Liver (tissue), 9 donors: ENCODE measurements around the gene REXO5. TPM values are rescaled to one million over a fixed set of nuclear protein-coding genes. Genes with fewer than 3 reads are reported as not detected.

ENCODE experiments used
- DNase-seq: peaks from one replicate; pipeline ENCODE4 v3.0.0-alpha.2; 2017; ENCODE audit warnings: low spot score
- H3K27ac ChIP-seq, 2 donors: one replicate each; pipeline ENCODE4 v1.7.0; 2013; ENCODE audit warnings: inconsistent platforms in 2 of 2, low read length in 2 of 2, control low read depth in 1 of 2, low read depth in 1 of 2, mild to moderate bottlenecking in 1 of 2
- H3K27me3 ChIP-seq, 4 donors: one replicate each; pipeline versions ENCODE4 v1.6.1 to v1.7.0; 2013; ENCODE audit warnings: low read length in 3 of 4, inconsistent platforms in 1 of 4, mild to moderate bottlenecking in 1 of 4, moderate library complexity in 1 of 4; ENCODE audit not compliant: control insufficient read depth in 4 of 4, insufficient read depth in 4 of 4
- H3K36me3 ChIP-seq, 4 donors: one replicate each; pipeline versions ENCODE4 v1.6.1 to v1.7.0; 2013; ENCODE audit warnings: low read length in 3 of 4, mild to moderate bottlenecking in 3 of 4, low read depth in 1 of 4, moderate library complexity in 1 of 4; ENCODE audit not compliant: control insufficient read depth in 4 of 4, insufficient read depth in 3 of 4
- H3K4me1 ChIP-seq, 4 donors: one replicate each; pipeline versions ENCODE4 v1.6.1 to v1.7.0; 2013; ENCODE audit warnings: low read length in 3 of 4, mild to moderate bottlenecking in 3 of 4, moderate library complexity in 1 of 4; ENCODE audit not compliant: control insufficient read depth in 4 of 4, insufficient read depth in 4 of 4
- H3K4me3 ChIP-seq, 3 donors: one replicate each; pipeline versions ENCODE4 v1.6.1 to v1.7.0; 2013; ENCODE audit warnings: low read length in 3 of 3, control low read depth in 1 of 3, low read depth in 1 of 3, mild to moderate bottlenecking in 1 of 3
- H3K9ac ChIP-seq, 2 donors: one replicate each; pipeline ENCODE4 v1.7.0; 2013; ENCODE audit warnings: low read length in 2 of 2, mild to moderate bottlenecking in 2 of 2, moderate library complexity in 2 of 2, control low read depth in 1 of 2, low read depth in 1 of 2
- H3K9me3 ChIP-seq, 4 donors: one replicate each; pipeline versions ENCODE4 v1.6.1 to v1.7.0; 2013; ENCODE audit warnings: low read length in 3 of 4; ENCODE audit not compliant: control insufficient read depth in 4 of 4
- ATF3 ChIP-seq: IDR thresholded peaks from 2 replicates; pipeline ENCODE4 v1.6.1; 2016; ENCODE audit warnings: antibody characterized with exemption
- CTCF ChIP-seq: fragments of 150-350 bp; IDR thresholded peaks from 2 replicates; pipeline ENCODE4 v1.5.1; 2017; ENCODE audit warnings: improper control_type of control experiment, low read depth, low read length; ENCODE audit not compliant: missing input control
- EGR1 ChIP-seq, 2 donors: IDR thresholded peaks; 2 replicates each; pipeline ENCODE4 v1.6.1; 2016 to 2018; ENCODE audit warnings: antibody characterized with exemption in 2 of 2, low read depth in 2 of 2
- FOXA1 ChIP-seq: IDR thresholded peaks from 2 replicates; pipeline ENCODE4 v1.6.1; 2016; ENCODE audit warnings: antibody characterized with exemption
- FOXA2 ChIP-seq: IDR thresholded peaks from 2 replicates; pipeline ENCODE4 v1.6.1; 2016; ENCODE audit warnings: antibody characterized with exemption
- GABPA ChIP-seq, 2 donors: IDR thresholded peaks in 1 of 2; conservative IDR thresholded peaks in 1 of 2; 2 replicates each; pipeline ENCODE4 v1.6.1; 2016; ENCODE audit warnings: antibody characterized with exemption in 2 of 2, mild to moderate bottlenecking in 1 of 2, moderate library complexity in 1 of 2
- HNF4A ChIP-seq, 2 donors: conservative IDR thresholded peaks; 2 replicates each; pipeline ENCODE4 v1.6.1; 2016; ENCODE audit warnings: antibody characterized with exemption in 2 of 2, mild to moderate bottlenecking in 2 of 2
- HNF4G ChIP-seq: IDR thresholded peaks from 2 replicates; pipeline ENCODE4 v1.6.1; 2016; ENCODE audit warnings: antibody characterized with exemption
- JUND ChIP-seq, 2 donors: IDR thresholded peaks; 2 replicates each; pipeline ENCODE4 v1.6.1; 2016; ENCODE audit warnings: antibody characterized with exemption in 2 of 2
- MAX ChIP-seq: IDR thresholded peaks from 2 replicates; pipeline ENCODE4 v1.6.1; 2016; ENCODE audit warnings: antibody characterized with exemption
- NR2F2 ChIP-seq: IDR thresholded peaks from 2 replicates; pipeline ENCODE4 v1.6.1; 2016; ENCODE audit warnings: antibody characterized with exemption
- RAD21 ChIP-seq, 2 donors: IDR thresholded peaks; 2 replicates each; pipeline ENCODE4 v1.6.1; 2016; ENCODE audit warnings: antibody characterized with exemption in 2 of 2, mild to moderate bottlenecking in 2 of 2
- REST ChIP-seq: IDR thresholded peaks from 2 replicates; pipeline ENCODE4 v1.6.1; 2016; ENCODE audit warnings: antibody characterized with exemption, mild to moderate bottlenecking
- RXRA ChIP-seq, 2 donors: IDR thresholded peaks; 2 replicates each; pipeline ENCODE4 v1.6.1; 2017 to 2018; ENCODE audit warnings: antibody characterized with exemption in 2 of 2, mild to moderate bottlenecking in 1 of 2
- SP1 ChIP-seq: IDR thresholded peaks from 2 replicates; pipeline ENCODE4 v1.6.1; 2018; ENCODE audit warnings: antibody characterized with exemption, mild to moderate bottlenecking
- TAF1 ChIP-seq: conservative IDR thresholded peaks from 2 replicates; pipeline ENCODE4 v1.6.1; 2016; ENCODE audit warnings: antibody characterized with exemption, mild to moderate bottlenecking
- YY1 ChIP-seq: IDR thresholded peaks from 2 replicates; pipeline ENCODE4 v1.6.1; 2016; ENCODE audit warnings: antibody characterized with exemption, mild to moderate bottlenecking
- ZBTB33 ChIP-seq: IDR thresholded peaks from 2 replicates; pipeline ENCODE4 v1.6.1; 2016; ENCODE audit warnings: antibody characterized with exemption
- WGBS: extraction: QIAGEN DNeasy Blood & Tissue Kit; methylation state at CpG from one replicate; pipeline ENCODE4 v1.1.7; 2013; 5-methylcytosine and 5-hydroxymethylcytosine counted together
- polyA plus RNA-seq, 2 donors: library from polyadenylated mRNA; stranded (reverse) in 1 of 2; unstranded in 1 of 2; fragments of 200-250 nt in 1 of 2; fragments of >200 nt in 1 of 2; fragmentation: Nextera tagmentation in 1 of 2; extraction: Ambion mirVana in 1 of 2; gene quantifications; one replicate each; pipeline versions ENCODE4 v1.2.1 to v1.2.3, GENCODE V29; 2013 to 2015
- total RNA-seq, 2 donors: library from RNA; depleted of rRNA; stranded (reverse); fragments of >200 nt; gene quantifications; one replicate each; pipeline ENCODE4 v1.2.3, GENCODE V29; 2014
- donor health status: healthy.
- donor health status: healthy.
- donor health status: healthy.
- donor health status: healthy.
- donor health status: healthy.

Gene REXO5
- total and polyA plus RNA-seq, 4 donors, result 0.83 to 10.6 (median 1.8) TPM

- whole genome bisulfite sequencing, result 94% methylated on average over 2 of the region's 2 CpGs
Measured at GRCh38 chr16:20857281-20857680, 51.0 kb downstream of the REXO5 start.

GRCh38 chr16:20859229-20859628, 52.9 kb downstream of the REXO5 start:
- DNase-seq, result no peak
- 97% methylated on average over 3 of the region's 3 CpGs for WGBS
- no peak for TF ChIP-seq RAD21 (IDR thresholded peaks at IDR 0.05)
- Histone ChIP-seq H3K4me1 (peaks cover 3 to 6% (median 3%) of the 10 kb centered on the region in 4 donors), H3K4me3 (no peak overlapping the region), H3K27me3 (no peaks in the 10 kb centered on the region), H3K9me3 (no peaks in the 10 kb centered on the region), H3K9ac (no peak overlapping the region), H3K36me3 (peaks cover 2 to 28% (median 20%) of the 10 kb centered on the region in 4 donors), H3K27ac (no peak overlapping the region)

More at GRCh38 chr16:20857281-20857680, 51.0 kb downstream of the REXO5 start:
- H3K4me1 ChIP-seq, result peaks cover 3 to 6% (median 3%) of the 10 kb centered on the region in 4 donors
- no peaks in the 10 kb centered on the region for H3K27me3 ChIP-seq
- peaks cover 2 to 26% (median 20%) of the 10 kb centered on the region in 4 donors for H3K36me3 ChIP-seq
- H3K4me3 ChIP-seq, result no peak overlapping the region
- TF ChIP-seq SP1 (no peak), RAD21 (IDR thresholded peaks at IDR 0.05) (no peak), HNF4A (conservative IDR thresholded peaks at IDR 0.05) (no peak), FOXA2 (no peak), FOXA1 (no peak)
- no peak overlapping the region for H3K9ac ChIP-seq
- no peak for DNase-seq
- H3K27ac ChIP-seq, result no peak overlapping the region
- no peaks in the 10 kb centered on the region for H3K9me3 ChIP-seq

GRCh38 chr16:20859699-20860098, 53.4 kb downstream of the REXO5 start:
- no peaks in the 10 kb centered on the region for H3K9me3 ChIP-seq
- no peak overlapping the region for H3K9ac ChIP-seq
- no peak for DNase-seq
- H3K36me3 ChIP-seq, result peaks cover 2 to 28% (median 20%) of the 10 kb centered on the region in 4 donors
- no peaks in the 10 kb centered on the region for H3K27me3 ChIP-seq
- no peak overlapping the region for H3K4me3 ChIP-seq
- TF ChIP-seq GABPA (IDR thresholded peaks at IDR 0.05 in 1 of 2, conservative IDR thresholded peaks at IDR 0.05 in 1 of 2) (no peak), ZBTB33 (no peak), REST (no peak), TAF1 (no peak), MAX (no peak), HNF4A (conservative IDR thresholded peaks at IDR 0.05) (no peak), RAD21 (IDR thresholded peaks at IDR 0.05) (no peak), JUND (IDR thresholded peaks at IDR 0.05) (no peak), NR2F2 (no peak), ATF3 (no peak), FOXA2 (no peak), EGR1 (IDR thresholded peaks at IDR 0.05; ENCODE audit: low read depth in 2 of 2) (no peak), RXRA (IDR thresholded peaks at IDR 0.05) (no peak), SP1 (no peak), YY1 (no peak), FOXA1 (no peak), HNF4G (no peak), CTCF (no peak)
- 85% methylated on average over 4 of the region's 4 CpGs for WGBS
- no peak overlapping the region for H3K27ac ChIP-seq
- peaks cover 3 to 6% (median 3%) of the 10 kb centered on the region in 4 donors for H3K4me1 ChIP-seq
